ENCODE measurements around the gene TIMM23.
"Not testable (repeated sequence)": the region's sequence is repeated elsewhere in the genome, so short reads cannot be mapped to it uniquely, and the experiment has no call there.

TIMM23 gene

GRCh38 chr10:46025406-46025805, 53.1 kb downstream of the TIMM23 start:
- DNase-seq: no peak

GRCh38 chr10:46026106-46026505, 53.8 kb downstream of the TIMM23 start:
- DNase-seq: no peak

- peak in 1 of 2 experiments; percentile 33 for DNase-seq
These were observed 56.5 kb downstream of the TIMM23 start for GRCh38 chr10:46028584-46029460.

- no peak for DNase-seq
These were observed 57.3 kb downstream of the TIMM23 start for GRCh38 chr10:46029461-46030030.

GRCh38 chr10:46030091-46030937, 58.0 kb downstream of the TIMM23 start, which contains the start of gene NCOA4:
Gene NCOA4 (minus strand): TSS chr10:46030623. CDS start chr10:46016680, 13,943 bp downstream.
- peak; percentile 70 to 93 for DNase-seq

- no peak for DNase-seq
These were observed 59.6 kb downstream of the TIMM23 start for GRCh38 chr10:46031648-46032532.

GRCh38 chr10:46033602-46034011, 61.3 kb downstream of the TIMM23 start:
- no peak for DNase-seq

- DNase-seq: no peak
These were observed 63.9 kb downstream of the TIMM23 start for GRCh38 chr10:46035923-46036849.

- DNase-seq: no peak
These were observed 65.0 kb downstream of the TIMM23 start for GRCh38 chr10:46037107-46037825.

GRCh38 chr10:46040004-46040403, 67.7 kb downstream of the TIMM23 start:
- no peak for DNase-seq

GRCh38 chr10:46042527-46042926, 70.2 kb downstream of the TIMM23 start:
- DNase-seq: no peak

- DNase-seq: no peak
These were observed 74.0 kb downstream of the TIMM23 start, which contains the start of gene MSMB for GRCh38 chr10:46046261-46046660. Gene MSMB (minus strand): TSS chr10:46046269. CDS start chr10:46046237, 32 bp downstream.

GRCh38 chr10:46048152-46048551, 75.9 kb downstream of the TIMM23 start:
- DNase-seq: no peak

GRCh38 chr10:46049497-46049831, 77.2 kb downstream of the TIMM23 start:
- not testable (repeated sequence) for DNase-seq

- peak in 1 of 2 experiments; percentile 11 for DNase-seq
These were observed 78.8 kb downstream of the TIMM23 start for GRCh38 chr10:46050941-46051623.

- DNase-seq: no peak
These were observed 79.9 kb downstream of the TIMM23 start for GRCh38 chr10:46052057-46052790.

- DNase-seq: no peak
These were observed 80.6 kb downstream of the TIMM23 start for GRCh38 chr10:46052791-46053375.

Measured in NCI-H446 (cell line).